H1 (cell line): ENCODE measurements around the gene MXD3. TPM values are rescaled to one million over a fixed set of nuclear protein-coding genes. Genes with fewer than 3 reads are reported as not detected.

ENCODE experiments used
- CTCF ChIA-PET: fragments of 300-600 bp; sonication (Branson Sonifier 250); formaldehyde crosslinking; loops from one replicate; lab custom pipeline; 2021; ENCODE audit not compliant: partially characterized antibody; lab: Charles Lee
- POLR2A ChIA-PET: fragments of 300-600 bp; sonication (Branson Sonifier 250); formaldehyde crosslinking; loops from one replicate; lab custom pipeline; 2021; ENCODE audit warnings: inconsistent platforms; ENCODE audit not compliant: partially characterized antibody; lab: Charles Lee
- DNase-seq, 2 experiments: peaks; one replicate each; pipeline versions ENCODE4 v3.0.0 to v3.0.0-alpha.2; 2010 to 2022; ENCODE audit warnings: low spot score in 2 of 2, low read depth in 1 of 2, mixed read lengths in 1 of 2
- FAIRE-seq: peaks from 2 replicates; lab custom pipeline; 2011; peaks lifted over from hg19 to GRCh38; lab: Jason Lieb, UNC
- H2AFZ ChIP-seq: 2 replicates; pipeline ENCODE4 v1.8.1; 2012; ENCODE audit warnings: low read length, inconsistent platforms
- H2AK5ac ChIP-seq: 2 replicates; pipeline ENCODE4 v1.6.1; 2013; ENCODE audit warnings: low read depth, low read length
- H2BK120ac ChIP-seq: replicated peaks from 2 replicates; pipeline ENCODE3; 2013; ENCODE audit warnings: low read depth, low read length, inconsistent platforms
- H2BK12ac ChIP-seq: 2 replicates; pipeline ENCODE4 v1.6.1; 2013; ENCODE audit warnings: low read depth, low read length
- H2BK15ac ChIP-seq: 2 replicates; pipeline ENCODE4 v1.6.1; 2013; ENCODE audit warnings: low read length
- H2BK20ac ChIP-seq: 2 replicates; pipeline ENCODE4 v1.6.1; 2013; ENCODE audit warnings: low read length
- H2BK5ac ChIP-seq: 2 replicates; pipeline ENCODE4 v1.6.1; 2013; ENCODE audit warnings: low read depth, low read length
- H3K14ac ChIP-seq: 2 replicates; pipeline ENCODE4 v1.6.1; 2013; ENCODE audit warnings: inconsistent platforms; ENCODE audit not compliant: insufficient read length
- H3K18ac ChIP-seq: 2 replicates; pipeline ENCODE4 v1.6.1; 2013; ENCODE audit warnings: low read length; ENCODE audit errors: extremely low read depth
- H3K23ac ChIP-seq: 2 replicates; pipeline ENCODE4 v1.6.1; 2013; ENCODE audit warnings: inconsistent platforms; ENCODE audit not compliant: insufficient read length
- H3K23me2 ChIP-seq: 2 replicates; pipeline ENCODE4 v1.6.1; 2013; ENCODE audit warnings: low read depth, low read length
- H3K27ac ChIP-seq: 2 replicates; pipeline ENCODE4 v1.6.1; 2011; ENCODE audit warnings: low read depth, low read length, inconsistent platforms
- H3K27me3 ChIP-seq, 4 experiments: replicated peaks in 1 of 4; 1 replicate in 1 of 4; 2 replicates in 3 of 4; pipeline versions ENCODE4 v1.6.1 to v1.8.1; 2011 to 2013; ENCODE audit warnings: low read length in 3 of 4, mild to moderate bottlenecking in 3 of 4, inconsistent platforms in 2 of 4, mixed read lengths in 2 of 4, moderate library complexity in 1 of 4; ENCODE audit not compliant: control insufficient read depth in 3 of 4, insufficient read depth in 3 of 4; ENCODE audit errors: extremely low read depth in 1 of 4
- H3K36me3 ChIP-seq, 4 experiments: 2 replicates each; pipeline versions ENCODE4 v1.6.1 to v1.8.1; 2011 to 2013; ENCODE audit warnings: mild to moderate bottlenecking in 4 of 4, low read length in 3 of 4, moderate library complexity in 2 of 4, control low read depth in 1 of 4, inconsistent platforms in 1 of 4; ENCODE audit not compliant: insufficient read depth in 4 of 4, control insufficient read depth in 2 of 4
- H3K4ac ChIP-seq: replicated peaks from 2 replicates; pipeline ENCODE3; 2013; ENCODE audit warnings: low read length, low read depth, mixed read lengths, inconsistent platforms; ENCODE audit not compliant: insufficient read length
- H3K4me1 ChIP-seq, 4 experiments: replicated peaks in 1 of 4; 1 replicate in 1 of 4; 2 replicates in 3 of 4; pipeline versions ENCODE4 v1.6.1 to v1.8.1; 2011 to 2013; ENCODE audit warnings: low read length in 3 of 4, inconsistent platforms in 2 of 4, mixed read lengths in 1 of 4; ENCODE audit not compliant: insufficient read depth in 4 of 4, control insufficient read depth in 3 of 4
- H3K4me2 ChIP-seq, 2 experiments: 2 replicates each; pipeline versions ENCODE4 v1.6.1 to v1.8.1; 2011 to 2013; ENCODE audit warnings: low read depth in 2 of 2, low read length in 2 of 2, control low read depth in 1 of 2, inconsistent platforms in 1 of 2, mild to moderate bottlenecking in 1 of 2; ENCODE audit not compliant: insufficient read depth in 1 of 2
- H3K4me3 ChIP-seq, 4 experiments: fragments of 200-600, 300-600 bp in 1 of 4; sonication (generic), shearing (Covaris generic), sonication (Bioruptor Twin) in 1 of 4; 2 replicates each; pipeline versions ENCODE4 v1.5.1 to v1.8.1; 2011 to 2016; ENCODE audit warnings: low read length in 4 of 4, low read depth in 3 of 4, control low read depth in 2 of 4, inconsistent platforms in 2 of 4, mild to moderate bottlenecking in 2 of 4, mixed read lengths in 1 of 4, moderate library complexity in 1 of 4; ENCODE audit not compliant: insufficient read depth in 2 of 4; ENCODE audit errors: extremely low read depth in 1 of 4
- H3K56ac ChIP-seq: replicated peaks from 2 replicates; pipeline ENCODE3; 2013; ENCODE audit warnings: low read depth, mild to moderate bottlenecking, mixed read lengths, low read length, inconsistent platforms; ENCODE audit not compliant: insufficient read length
- H3K79me1 ChIP-seq: 2 replicates; pipeline ENCODE4 v1.6.1; 2013; ENCODE audit warnings: low read depth, low read length, control low read depth
- H3K79me2 ChIP-seq, 2 experiments: 2 replicates each; pipeline versions ENCODE4 v1.6.1 to v1.8.1; 2012 to 2013; ENCODE audit warnings: low read length in 2 of 2, mild to moderate bottlenecking in 2 of 2, inconsistent platforms in 1 of 2; ENCODE audit not compliant: insufficient read depth in 2 of 2, control insufficient read depth in 1 of 2
- H3K9ac ChIP-seq, 4 experiments: replicated peaks in 1 of 4; 1 replicate in 1 of 4; 2 replicates in 3 of 4; pipeline versions ENCODE4 v1.6.1 to v1.8.1; 2011 to 2013; ENCODE audit warnings: low read depth in 3 of 4, low read length in 3 of 4, control low read depth in 2 of 4, mild to moderate bottlenecking in 2 of 4, moderate library complexity in 2 of 4, inconsistent platforms in 1 of 4; ENCODE audit errors: extremely low read depth in 1 of 4
- H3K9me3 ChIP-seq, 2 experiments: 2 replicates each; pipeline versions ENCODE4 v1.6.1 to v1.8.1; 2012 to 2013; ENCODE audit warnings: mild to moderate bottlenecking in 2 of 2, moderate library complexity in 2 of 2, control low read depth in 1 of 2, inconsistent platforms in 1 of 2, low read depth in 1 of 2, low read length in 1 of 2, mixed read lengths in 1 of 2; ENCODE audit not compliant: insufficient read depth in 2 of 2
- H4K20me1 ChIP-seq, 2 experiments: replicated peaks in 1 of 2; 2 replicates each; pipeline versions ENCODE3 to v1.8.1; 2011 to 2013; ENCODE audit warnings: inconsistent platforms in 2 of 2, low read length in 2 of 2, mild to moderate bottlenecking in 1 of 2; ENCODE audit not compliant: insufficient read depth in 2 of 2, control insufficient read depth in 1 of 2
- H4K5ac ChIP-seq: 2 replicates; pipeline ENCODE4 v1.6.1; 2013; ENCODE audit warnings: low read length, low read depth, mixed read lengths, inconsistent platforms; ENCODE audit not compliant: insufficient read length
- H4K8ac ChIP-seq: 2 replicates; pipeline ENCODE4 v1.8.0; 2013; ENCODE audit warnings: mild to moderate bottlenecking, moderate library complexity, low read length, inconsistent platforms; ENCODE audit not compliant: insufficient read depth; ENCODE audit errors: extremely low read depth
- H4K91ac ChIP-seq: replicated peaks from 2 replicates; pipeline ENCODE3; 2013; ENCODE audit warnings: low read length, mixed read lengths, inconsistent platforms; ENCODE audit not compliant: insufficient read length
- FOSL1 ChIP-seq: IDR thresholded peaks from 2 replicates; pipeline ENCODE4 v1.6.1; 2011; ENCODE audit warnings: mild to moderate bottlenecking, low read depth, low read length, moderate library complexity; ENCODE audit not compliant: insufficient read depth
- RAD21 ChIP-seq, 2 experiments: IDR thresholded peaks in 1 of 2; conservative IDR thresholded peaks in 1 of 2; 2 replicates each; pipeline ENCODE4 v1.6.1; 2011; ENCODE audit warnings: low read depth in 2 of 2, low read length in 2 of 2, improper control_type of control experiment in 1 of 2, inconsistent platforms in 1 of 2, mild to moderate bottlenecking in 1 of 2, moderate library complexity in 1 of 2
- TEAD4 ChIP-seq: IDR thresholded peaks from 2 replicates; pipeline ENCODE4 v1.6.1; 2012; ENCODE audit warnings: low read depth, low read length, inconsistent platforms, mixed read lengths
- WGBS, 2 experiments: shearing (Covaris generic) in 1 of 2; methylation state at CpG; one replicate each; pipeline versions ENCODE4 v1.1.6 to v1.1.7; 2013 to 2015; ENCODE audit warnings: low lambda C conversion rate in 2 of 2, mixed read lengths in 2 of 2, inconsistent platforms in 1 of 2, low coverage in 1 of 2, missing lambda C conversion rate in 1 of 2; ENCODE audit not compliant: insufficient replicate concordance in 2 of 2, insufficient coverage in 1 of 2, insufficient read length in 1 of 2; ENCODE audit errors: extremely low coverage in 1 of 2, missing lambda C conversion rate in 1 of 2; 5-methylcytosine and 5-hydroxymethylcytosine counted together
- polyA plus RNA-seq, 7 experiments: library from polyadenylated mRNA; depleted of rRNA in 3 of 7; stranded (reverse) in 5 of 7; unstranded in 2 of 7; fragments of >200 nt in 5 of 7; fragments of 200-250 nt in 2 of 7; gene quantifications; 1 replicate in 5 of 7; 2 replicates in 1 of 7; 4 replicates in 1 of 7; pipeline versions ENCODE4 v1.2.1 to v1.2.3, GENCODE V29; 2011 to 2013; ENCODE audit warnings: missing spikeins in 2 of 7, mixed read lengths in 2 of 7
- total RNA-seq: library from RNA; stranded (reverse); fragmentation: NEBNext Ultra II Directional; extraction: Animal tissue kit (Norgen Biotek cat#: 25700); gene quantifications from 2 replicates; pipeline ENCODE4 v1.2.1, GENCODE V29; 2021
- TF ChIP-seq, protein P1 (sequence below), 3 experiments: IDR thresholded peaks; 1 replicate in 2 of 3; 2 replicates in 1 of 3; pipeline versions ENCODE4 v1.5.1 to v1.6.1; 2011; ENCODE audit warnings: low read length in 3 of 3, mild to moderate bottlenecking in 3 of 3, inconsistent platforms in 2 of 3, low read depth in 1 of 3, moderate library complexity in 1 of 3; ENCODE audit not compliant: insufficient read depth in 1 of 3; ENCODE audit errors: control extremely low read depth in 1 of 3

The MXD3 gene
- total and polyA plus RNA-seq, 2 of the 8 experiments (the other 6 are each of a cell fraction or from before 2014, with no cell fraction given) = 6.5 to 7.7 TPM

DNA sequence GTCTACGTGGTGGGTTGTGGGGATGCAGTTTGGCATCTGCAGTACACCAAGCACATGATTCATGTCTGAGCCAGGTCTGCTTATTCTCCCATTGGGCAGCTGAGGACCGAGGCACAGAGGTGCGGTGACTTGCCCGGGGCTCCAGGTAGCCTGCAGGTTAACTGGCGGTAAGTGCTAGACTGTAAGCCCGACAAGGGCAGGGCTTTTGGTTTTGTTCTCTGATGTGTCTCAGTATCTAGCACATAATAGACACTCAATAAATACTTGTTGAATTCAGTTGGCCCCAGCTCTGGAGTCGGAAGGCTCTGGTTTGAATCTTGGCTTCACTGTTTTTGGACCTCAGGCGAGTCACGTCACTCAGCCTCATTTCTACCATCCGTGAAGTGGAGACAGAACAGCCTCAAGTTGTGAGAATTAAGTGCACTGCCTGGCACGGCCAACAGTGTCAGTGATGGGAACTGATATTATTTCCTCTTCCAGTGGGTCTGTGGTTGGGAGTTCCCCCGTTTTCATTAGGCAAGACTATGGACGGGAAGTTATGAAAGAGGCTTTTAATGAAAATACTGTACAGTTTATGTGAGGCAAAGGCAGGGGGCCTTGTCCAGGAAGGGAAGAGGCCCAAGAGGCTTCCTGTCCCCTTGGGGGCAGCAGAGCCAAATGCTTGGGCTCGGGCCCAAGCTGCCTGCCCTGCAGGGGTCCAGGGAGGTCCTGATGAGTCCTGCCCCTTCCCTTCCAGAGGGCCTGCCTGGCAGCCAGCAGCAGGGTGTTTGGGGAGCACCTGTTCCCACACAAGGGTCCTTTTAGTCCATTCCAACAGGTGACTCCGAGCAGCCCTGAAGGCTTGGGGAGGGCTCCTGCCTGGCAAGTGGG, 4.8 kb downstream of the MXD3 start:
- no peak overlapping the region for H2AFZ ChIP-seq
- H2AK5ac ChIP-seq = no peak overlapping the region
- H2BK120ac ChIP-seq = no peak overlapping the region
- H3K23ac ChIP-seq = no peak overlapping the region
- no peak overlapping the region for H3K9ac ChIP-seq
- 89% methylated on average over 15 of the region's 15 CpGs; no CpG with 5 or more reads in 1 of the 2 experiments for WGBS, 2 experiments
- H3K79me1 ChIP-seq = peaks cover 9% of the 10 kb centered on the region
- H2BK20ac ChIP-seq = no peak overlapping the region
- no peak overlapping the region for H2BK12ac ChIP-seq
- no peak overlapping the region for H3K18ac ChIP-seq
- peaks cover 7 to 19% of the 10 kb centered on the region in 2 experiments for H4K20me1 ChIP-seq
- H3K23me2 ChIP-seq = peaks cover 18% of the 10 kb centered on the region; the same call in 1 of the 2 replicates
- no peak for DNase-seq
- H3K27me3 ChIP-seq = no peaks in the 10 kb centered on the region
- ChIA-PET POLR2A (interaction anchor here (0.9 to 12.1 kb wide), 7 partner anchors 12 to 178 kb away, joined by 3 to 111 read pairs (median 4); partner anchors contain the start of gene NSD1), CTCF (interaction anchor here (0.7 to 16.6 kb wide), 10 partner anchors 12 to 194 kb away, joined by 3 to 251 read pairs (median 17); partner anchors contain the start of gene PRR7)
- no peak overlapping the region for H2BK5ac ChIP-seq
- H3K56ac ChIP-seq = no peak overlapping the region
- H3K14ac ChIP-seq = no peak overlapping the region
- H4K8ac ChIP-seq = no peak overlapping the region
- H4K91ac ChIP-seq = no peak overlapping the region
- no peaks in the 10 kb centered on the region for H3K9me3 ChIP-seq
- no peak overlapping the region for H2BK15ac ChIP-seq
- TF ChIP-seq RAD21 (IDR thresholded peaks at IDR 0.05 in 1 of 2, conservative IDR thresholded peaks at IDR 0.05 in 1 of 2; ENCODE audit: low read depth in 2 of 2, low read length in 2 of 2) (peak; percentile 31 to 55), TEAD4 (no peak), FOSL1 (no peak)
- TF ChIP-seq, protein P1, sequence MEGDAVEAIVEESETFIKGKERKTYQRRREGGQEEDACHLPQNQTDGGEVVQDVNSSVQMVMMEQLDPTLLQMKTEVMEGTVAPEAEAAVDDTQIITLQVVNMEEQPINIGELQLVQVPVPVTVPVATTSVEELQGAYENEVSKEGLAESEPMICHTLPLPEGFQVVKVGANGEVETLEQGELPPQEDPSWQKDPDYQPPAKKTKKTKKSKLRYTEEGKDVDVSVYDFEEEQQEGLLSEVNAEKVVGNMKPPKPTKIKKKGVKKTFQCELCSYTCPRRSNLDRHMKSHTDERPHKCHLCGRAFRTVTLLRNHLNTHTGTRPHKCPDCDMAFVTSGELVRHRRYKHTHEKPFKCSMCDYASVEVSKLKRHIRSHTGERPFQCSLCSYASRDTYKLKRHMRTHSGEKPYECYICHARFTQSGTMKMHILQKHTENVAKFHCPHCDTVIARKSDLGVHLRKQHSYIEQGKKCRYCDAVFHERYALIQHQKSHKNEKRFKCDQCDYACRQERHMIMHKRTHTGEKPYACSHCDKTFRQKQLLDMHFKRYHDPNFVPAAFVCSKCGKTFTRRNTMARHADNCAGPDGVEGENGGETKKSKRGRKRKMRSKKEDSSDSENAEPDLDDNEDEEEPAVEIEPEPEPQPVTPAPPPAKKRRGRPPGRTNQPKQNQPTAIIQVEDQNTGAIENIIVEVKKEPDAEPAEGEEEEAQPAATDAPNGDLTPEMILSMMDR (IDR thresholded peaks at IDR 0.05; ENCODE audit: control extremely low read depth in 1 of 3, insufficient read depth in 1 of 3, low read depth in 1 of 3, low read length in 3 of 3) = peak in 2 of 3 experiments; percentile 30 to 40; a peak in 3 of 4 replicates
- FAIRE-seq = no peak
- no peak overlapping the region for H3K4ac ChIP-seq
- no peak overlapping the region for H3K4me3 ChIP-seq
- no peak overlapping the region for H3K4me2 ChIP-seq
- H4K5ac ChIP-seq = no peak overlapping the region
- H3K27ac ChIP-seq = no peak overlapping the region
- peaks cover 0 to 22% (median 12%) of the 10 kb centered on the region in 4 experiments; a peak in 6 of 7 replicates for H3K4me1 ChIP-seq
- H3K36me3 ChIP-seq = peaks cover 3 to 19% (median 13%) of the 10 kb centered on the region in 4 experiments; a peak in 6 of 8 replicates
- peaks cover 10 to 19% of the 10 kb centered on the region in 2 experiments for H3K79me2 ChIP-seq
